ENCODE measurements around the gene CDH2. TPM values are rescaled to one million over a fixed set of nuclear protein-coding genes. Genes with fewer than 3 reads are reported as not detected.

The CDH2 gene
- total RNA-seq, 4 donors from 2014 or later = 9.8 to 52.9 (median 17.8) TPM

DNA sequence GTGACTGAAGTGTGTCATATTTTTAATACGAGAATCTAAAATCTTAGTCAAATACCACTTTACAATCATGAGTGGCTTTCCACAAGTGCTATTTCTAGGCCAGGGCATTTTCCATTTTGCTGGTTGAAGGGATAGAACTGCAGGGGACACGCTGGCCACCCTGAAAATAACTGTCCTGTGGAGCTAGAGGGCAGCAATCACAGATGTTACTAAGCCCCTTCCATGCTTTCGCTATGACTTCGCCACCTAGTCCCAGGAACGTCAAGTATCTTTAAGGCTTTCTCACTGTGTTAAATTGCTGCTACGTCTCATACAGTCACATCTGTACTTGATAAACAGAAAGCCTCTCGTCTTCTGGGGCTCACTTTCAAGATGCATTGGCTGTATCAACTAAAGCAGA is 171.8 kb downstream of the CDH2 start:
- no peaks in the 10 kb centered on the region for H3K36me3 ChIP-seq
- ATAC-seq = no peak

DNA sequence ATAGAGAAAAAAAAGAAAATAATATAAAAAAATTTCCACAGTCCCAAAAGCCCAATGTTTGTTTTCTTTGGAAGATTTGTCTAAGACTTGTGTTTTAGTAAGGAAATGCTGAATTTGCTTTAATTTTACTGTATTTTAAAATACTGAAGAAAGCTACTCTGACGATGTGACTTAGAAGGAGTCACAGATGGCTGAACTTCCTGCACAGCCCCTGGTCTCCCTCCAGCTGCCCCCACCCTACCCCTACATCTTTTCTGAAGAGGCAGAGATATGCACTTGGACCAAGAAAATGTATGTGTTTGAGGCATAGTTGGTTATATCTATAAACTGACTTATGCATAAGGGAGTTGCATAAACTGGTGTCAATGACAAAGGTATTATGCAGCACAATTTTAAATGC is 172.3 kb downstream of the CDH2 start:
- WGBS, 2 donors (ENCODE audit: low coverage in 1 of 2) = 40 to 50% methylated on average over 1 of the region's 1 CpG
- no peak overlapping the region for H3K4me3 ChIP-seq
- TF ChIP-seq, protein P1, sequence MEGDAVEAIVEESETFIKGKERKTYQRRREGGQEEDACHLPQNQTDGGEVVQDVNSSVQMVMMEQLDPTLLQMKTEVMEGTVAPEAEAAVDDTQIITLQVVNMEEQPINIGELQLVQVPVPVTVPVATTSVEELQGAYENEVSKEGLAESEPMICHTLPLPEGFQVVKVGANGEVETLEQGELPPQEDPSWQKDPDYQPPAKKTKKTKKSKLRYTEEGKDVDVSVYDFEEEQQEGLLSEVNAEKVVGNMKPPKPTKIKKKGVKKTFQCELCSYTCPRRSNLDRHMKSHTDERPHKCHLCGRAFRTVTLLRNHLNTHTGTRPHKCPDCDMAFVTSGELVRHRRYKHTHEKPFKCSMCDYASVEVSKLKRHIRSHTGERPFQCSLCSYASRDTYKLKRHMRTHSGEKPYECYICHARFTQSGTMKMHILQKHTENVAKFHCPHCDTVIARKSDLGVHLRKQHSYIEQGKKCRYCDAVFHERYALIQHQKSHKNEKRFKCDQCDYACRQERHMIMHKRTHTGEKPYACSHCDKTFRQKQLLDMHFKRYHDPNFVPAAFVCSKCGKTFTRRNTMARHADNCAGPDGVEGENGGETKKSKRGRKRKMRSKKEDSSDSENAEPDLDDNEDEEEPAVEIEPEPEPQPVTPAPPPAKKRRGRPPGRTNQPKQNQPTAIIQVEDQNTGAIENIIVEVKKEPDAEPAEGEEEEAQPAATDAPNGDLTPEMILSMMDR (IDR thresholded peaks at IDR 0.05) = no peak
- no peak for TF ChIP-seq POLR2AphosphoS5 (IDR thresholded peaks at IDR 0.05)
- no peak for TF ChIP-seq EP300 (IDR thresholded peaks at IDR 0.05)
- TF ChIP-seq POLR2A (IDR thresholded peaks at IDR 0.05) = no peak
- ATAC-seq = no peak
- H3K4me1 ChIP-seq = no peaks in the 10 kb centered on the region
- H3K36me3 ChIP-seq = no peaks in the 10 kb centered on the region
- H3K27me3 ChIP-seq = no peaks in the 10 kb centered on the region
- H3K9me3 ChIP-seq = no peaks in the 10 kb centered on the region
- H3K27ac ChIP-seq = no peak overlapping the region

More for the DNA sequence above, 171.8 kb downstream of the CDH2 start:
- Histone ChIP-seq H3K27ac (no peak overlapping the region), H3K4me3 (no peak overlapping the region), H3K9me3 (no peaks in the 10 kb centered on the region), H3K4me1 (no peaks in the 10 kb centered on the region), H3K27me3 (no peaks in the 10 kb centered on the region)
- TF ChIP-seq, protein P1 (IDR thresholded peaks at IDR 0.05) = no peak
- TF ChIP-seq EP300 (IDR thresholded peaks at IDR 0.05) (no peak), POLR2AphosphoS5 (IDR thresholded peaks at IDR 0.05) (no peak), POLR2A (IDR thresholded peaks at IDR 0.05) (no peak)
- 88 to 94% methylated on average over 3 to 6 of the region's 7 CpGs for WGBS, 2 donors (ENCODE audit: low coverage in 1 of 2)

DNA sequence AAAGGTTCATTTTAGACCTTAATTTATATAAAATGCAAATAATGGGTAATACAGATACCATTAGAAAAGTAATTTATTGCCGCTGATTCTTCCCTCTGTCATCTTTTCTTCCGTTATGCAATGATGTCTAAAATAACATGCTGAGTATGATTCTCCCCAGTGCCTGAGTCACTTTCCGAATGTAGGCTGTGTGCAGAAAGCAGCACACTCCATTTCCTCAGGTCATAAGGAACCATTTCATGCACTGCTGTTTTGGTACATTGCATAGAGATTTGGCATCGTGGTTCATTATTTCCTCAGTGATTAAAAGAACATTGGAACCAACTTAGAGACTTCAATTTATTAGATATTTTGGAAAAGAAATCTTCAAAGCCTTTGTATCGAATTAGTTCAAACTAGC is 173.5 kb downstream of the CDH2 start:
- 77 to 87% methylated on average over 5 of the region's 5 CpGs for WGBS, 2 donors (ENCODE audit: low coverage in 1 of 2)
- no peak overlapping the region for H3K27ac ChIP-seq
- no peaks in the 10 kb centered on the region for H3K36me3 ChIP-seq
- H3K27me3 ChIP-seq = no peaks in the 10 kb centered on the region
- ATAC-seq = no peak
- TF ChIP-seq EP300 (IDR thresholded peaks at IDR 0.05) (no peak), POLR2AphosphoS5 (IDR thresholded peaks at IDR 0.05) (no peak), POLR2A (IDR thresholded peaks at IDR 0.05) (no peak)
- TF ChIP-seq, protein P1 (IDR thresholded peaks at IDR 0.05) = no peak
- H3K4me3 ChIP-seq = no peak overlapping the region
- no peaks in the 10 kb centered on the region for H3K4me1 ChIP-seq
- H3K9me3 ChIP-seq = no peaks in the 10 kb centered on the region

DNA sequence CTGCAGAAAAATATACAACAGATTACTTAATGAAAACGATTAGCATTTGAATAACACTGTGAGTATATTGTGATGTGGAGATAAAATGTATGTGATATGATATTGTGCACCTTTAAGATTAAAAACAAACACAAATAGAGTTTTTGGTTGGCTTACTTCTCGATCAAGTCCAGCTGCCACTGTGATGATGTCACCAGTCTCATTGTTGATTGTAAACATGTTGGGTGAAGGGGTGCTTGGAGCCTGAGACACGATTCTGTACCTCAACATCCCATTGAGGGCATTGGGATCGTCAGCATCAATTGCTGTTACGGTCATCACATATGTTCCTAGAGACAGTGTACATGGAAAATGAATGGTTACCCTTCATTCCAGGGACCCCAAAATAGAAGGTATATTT is 174.1 kb downstream of the CDH2 start:
- Histone ChIP-seq H3K27ac (no peak overlapping the region), H3K27me3 (no peaks in the 10 kb centered on the region), H3K9me3 (no peaks in the 10 kb centered on the region), H3K4me3 (no peak overlapping the region), H3K4me1 (no peaks in the 10 kb centered on the region), H3K36me3 (no peaks in the 10 kb centered on the region)
- TF ChIP-seq POLR2A (IDR thresholded peaks at IDR 0.05) = no peak
- TF ChIP-seq, protein P1 (IDR thresholded peaks at IDR 0.05) = no peak
- no peak for TF ChIP-seq EP300 (IDR thresholded peaks at IDR 0.05)
- TF ChIP-seq POLR2AphosphoS5 (IDR thresholded peaks at IDR 0.05) = no peak
- 75 to 78% methylated on average over 5 of the region's 5 CpGs for WGBS, 2 donors (ENCODE audit: low coverage in 1 of 2)
- no peak for ATAC-seq

DNA sequence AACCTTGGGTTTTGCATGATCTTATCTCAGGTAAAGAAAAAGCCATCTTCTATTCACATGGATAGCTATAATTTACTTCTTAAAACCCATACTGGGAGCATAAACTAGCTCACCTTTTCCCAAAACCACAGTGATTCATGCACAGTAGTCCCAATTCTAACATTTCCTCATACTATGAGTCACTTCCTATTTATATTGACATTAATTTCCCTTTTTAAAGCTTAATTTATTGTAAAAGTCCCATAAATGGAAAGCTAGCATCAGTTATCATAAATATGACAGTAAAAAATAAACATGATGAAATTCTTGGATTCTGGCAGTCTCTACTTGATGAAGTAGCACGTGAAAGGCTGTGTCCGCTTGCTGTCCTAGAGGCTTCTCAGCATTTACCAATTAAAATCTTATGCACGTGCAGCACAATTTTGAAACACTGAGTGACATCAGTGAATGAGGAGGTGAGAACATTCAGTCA is 180.1 kb downstream of the CDH2 start:
- ATAC-seq = no peak
- TF ChIP-seq POLR2A (IDR thresholded peaks at IDR 0.05) = no peak
- TF ChIP-seq, protein P1 (IDR thresholded peaks at IDR 0.05) = no peak
- no peak for TF ChIP-seq POLR2AphosphoS5 (IDR thresholded peaks at IDR 0.05)
- no peak for TF ChIP-seq EP300 (IDR thresholded peaks at IDR 0.05)
- H3K4me1 ChIP-seq = peaks cover 0 to 7% (median 0%) of the 10 kb centered on the region in 3 donors
- H3K27me3 ChIP-seq = no peaks in the 10 kb centered on the region
- H3K4me3 ChIP-seq = no peak overlapping the region
- no peaks in the 10 kb centered on the region for H3K36me3 ChIP-seq
- no peak overlapping the region for H3K27ac ChIP-seq
- WGBS, 2 donors (ENCODE audit: low coverage in 1 of 2) = 65 to 69% methylated on average over 3 of the region's 3 CpGs
- H3K9me3 ChIP-seq = no peaks in the 10 kb centered on the region

Measured in gastroesophageal sphincter (tissue), 4 donors.